GM13977 (cell line): Measurements from ENCODE around the gene LRP1B.

ENCODE experiments used
- DNase-seq: peaks from one replicate; pipeline ENCODE4 v3.0.0; 2012; ENCODE audit warnings: low spot score
- in situ Hi-C: fragments of 300-500 bp; cut with MboI; formaldehyde crosslinking; loops from one replicate; pipeline ENCODE4 v1.12.0; 2022; ENCODE audit warnings: low sequenced_read_pairs, low pct_unique_long_range_greater_than_20kb, mixed read lengths, inconsistent platforms; ENCODE audit not compliant: unreplicated experiment
- TF ChIP-seq, protein P1 (sequence below): IDR thresholded peaks from 2 replicates; pipeline ENCODE4 v1.5.1; 2012; ENCODE audit warnings: mild to moderate bottlenecking, control low read depth; ENCODE audit not compliant: insufficient read depth; ENCODE audit errors: extremely low read depth, missing control alignments

LRP1B gene

DNA sequence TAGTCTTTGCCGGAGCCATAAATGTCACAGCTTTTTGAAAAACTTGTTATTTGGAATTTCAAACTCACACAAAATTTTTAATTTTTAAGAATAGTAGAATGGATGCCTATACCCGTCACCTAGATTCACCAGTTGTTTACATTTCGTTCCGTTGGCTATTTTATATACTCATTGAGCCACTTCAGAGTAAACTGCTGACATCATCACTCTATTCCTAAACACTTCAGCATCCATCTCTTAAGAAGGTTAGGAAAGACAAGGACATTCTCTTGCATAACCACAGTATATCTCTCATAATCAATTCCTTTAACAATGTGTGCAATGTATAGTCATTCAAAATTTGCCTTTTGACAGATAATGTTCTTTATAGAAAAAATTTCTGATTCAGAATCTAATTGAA, 1065.8 kb downstream of the LRP1B start:
- TF ChIP-seq, protein P1, sequence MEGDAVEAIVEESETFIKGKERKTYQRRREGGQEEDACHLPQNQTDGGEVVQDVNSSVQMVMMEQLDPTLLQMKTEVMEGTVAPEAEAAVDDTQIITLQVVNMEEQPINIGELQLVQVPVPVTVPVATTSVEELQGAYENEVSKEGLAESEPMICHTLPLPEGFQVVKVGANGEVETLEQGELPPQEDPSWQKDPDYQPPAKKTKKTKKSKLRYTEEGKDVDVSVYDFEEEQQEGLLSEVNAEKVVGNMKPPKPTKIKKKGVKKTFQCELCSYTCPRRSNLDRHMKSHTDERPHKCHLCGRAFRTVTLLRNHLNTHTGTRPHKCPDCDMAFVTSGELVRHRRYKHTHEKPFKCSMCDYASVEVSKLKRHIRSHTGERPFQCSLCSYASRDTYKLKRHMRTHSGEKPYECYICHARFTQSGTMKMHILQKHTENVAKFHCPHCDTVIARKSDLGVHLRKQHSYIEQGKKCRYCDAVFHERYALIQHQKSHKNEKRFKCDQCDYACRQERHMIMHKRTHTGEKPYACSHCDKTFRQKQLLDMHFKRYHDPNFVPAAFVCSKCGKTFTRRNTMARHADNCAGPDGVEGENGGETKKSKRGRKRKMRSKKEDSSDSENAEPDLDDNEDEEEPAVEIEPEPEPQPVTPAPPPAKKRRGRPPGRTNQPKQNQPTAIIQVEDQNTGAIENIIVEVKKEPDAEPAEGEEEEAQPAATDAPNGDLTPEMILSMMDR: no peak
- no peak for DNase-seq
- in situ Hi-C loops: no loop called here

DNA sequence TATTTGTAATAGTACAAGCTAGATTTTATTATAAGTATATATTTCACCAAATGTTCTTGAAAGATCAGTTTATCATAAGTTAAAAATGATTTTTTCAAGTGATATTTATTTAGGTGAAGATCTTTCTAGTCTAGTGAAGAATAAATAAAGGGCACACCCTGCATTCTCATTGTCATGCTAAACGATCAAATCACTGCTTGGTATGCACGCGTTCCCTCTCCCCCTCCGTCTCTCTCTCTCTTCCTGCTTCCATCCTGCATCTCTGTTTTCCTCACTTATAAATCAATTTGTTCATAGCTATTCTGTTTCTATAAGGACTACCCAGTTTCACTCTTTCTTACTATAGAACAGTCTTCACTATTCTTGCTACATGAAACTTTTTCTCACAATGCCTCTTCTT, 1067.4 kb downstream of the LRP1B start:
- TF ChIP-seq, protein P1: no peak
- in situ Hi-C loops: no loop called here
- no peak for DNase-seq

DNA sequence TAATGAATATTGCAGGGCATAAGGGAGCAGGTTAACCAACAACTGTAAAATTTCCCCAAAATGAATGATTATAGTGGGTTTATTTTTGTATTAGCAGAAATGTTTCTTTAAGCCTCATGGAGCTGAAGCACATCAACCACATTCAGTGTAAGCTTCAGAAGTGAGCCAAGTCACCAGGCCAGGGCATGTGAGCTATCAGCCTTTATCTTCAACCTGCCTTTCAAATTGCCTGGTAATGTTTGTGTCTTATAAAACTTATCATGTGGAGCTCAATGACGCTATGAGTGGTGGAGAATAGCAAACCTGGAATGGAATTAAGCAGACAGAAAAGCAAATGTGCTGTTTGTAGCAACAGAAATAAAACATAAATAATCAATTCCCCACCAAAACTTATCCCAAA, 1068.4 kb downstream of the LRP1B start:
- no peak for DNase-seq
- TF ChIP-seq, protein P1: no peak
- in situ Hi-C loops: no loop called here

DNA sequence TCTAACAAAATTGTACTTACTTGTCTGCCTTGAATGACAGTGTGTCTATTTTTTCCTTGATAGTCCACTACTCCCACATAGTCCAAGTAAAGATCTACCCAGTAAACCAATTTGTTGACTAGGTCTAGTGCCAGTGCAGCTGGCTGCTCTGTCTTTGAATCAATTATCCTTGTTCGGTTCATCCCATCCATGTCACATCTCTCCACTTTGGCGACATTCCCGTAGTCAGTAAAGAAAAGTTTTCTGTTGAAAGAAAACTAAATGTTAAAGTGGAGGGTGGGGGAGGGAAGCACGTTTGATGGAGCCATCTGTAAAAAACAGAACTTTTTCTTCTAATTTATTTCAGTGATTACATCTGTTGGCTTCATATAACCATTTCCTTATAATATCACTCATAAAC, 1068.8 kb downstream of the LRP1B start:
- TF ChIP-seq, protein P1: no peak
- in situ Hi-C loops: no loop called here
- no peak for DNase-seq

DNA sequence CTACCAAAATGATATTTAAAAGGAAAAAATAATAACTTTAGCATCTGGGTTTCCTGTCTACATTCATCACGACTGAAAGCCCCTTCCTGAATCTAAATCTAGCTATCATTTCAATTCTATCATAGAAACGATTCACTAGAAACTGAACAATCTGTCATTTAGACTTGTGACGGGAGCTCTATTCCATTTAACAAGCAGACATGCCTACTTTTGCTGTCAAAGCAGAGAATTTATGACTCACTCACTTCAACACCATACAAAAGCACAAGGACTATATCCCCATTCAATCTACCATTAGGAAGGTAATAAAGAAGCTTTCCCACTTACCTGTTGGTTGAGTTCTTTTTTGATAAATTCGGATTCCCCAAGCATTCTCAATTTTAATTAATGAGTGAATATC, 1072.3 kb downstream of the LRP1B start:
- TF ChIP-seq, protein P1: no peak
- DNase-seq: no peak
- in situ Hi-C loops: no loop called here

DNA sequence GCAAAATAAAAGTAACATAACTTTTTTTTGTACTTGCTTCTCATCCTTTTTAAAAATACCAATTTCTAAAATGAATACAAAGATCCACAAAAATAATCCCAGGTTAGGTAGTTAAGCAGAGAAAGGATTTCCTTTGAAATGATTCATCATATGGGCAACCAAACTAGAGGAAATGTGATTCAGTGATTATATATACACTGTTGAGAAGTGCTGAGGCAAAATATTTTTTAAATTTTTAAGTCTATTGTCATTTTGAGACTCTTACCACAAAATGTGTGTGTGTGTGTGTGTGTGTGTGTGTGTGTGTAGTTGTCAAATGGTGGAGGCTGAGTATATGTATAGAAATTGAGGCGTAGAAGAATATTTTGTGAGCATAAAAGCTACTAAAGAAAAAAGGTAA, 1075.3 kb downstream of the LRP1B start:
- no peak for DNase-seq
- TF ChIP-seq, protein P1: no peak
- in situ Hi-C loops: no loop called here

DNA sequence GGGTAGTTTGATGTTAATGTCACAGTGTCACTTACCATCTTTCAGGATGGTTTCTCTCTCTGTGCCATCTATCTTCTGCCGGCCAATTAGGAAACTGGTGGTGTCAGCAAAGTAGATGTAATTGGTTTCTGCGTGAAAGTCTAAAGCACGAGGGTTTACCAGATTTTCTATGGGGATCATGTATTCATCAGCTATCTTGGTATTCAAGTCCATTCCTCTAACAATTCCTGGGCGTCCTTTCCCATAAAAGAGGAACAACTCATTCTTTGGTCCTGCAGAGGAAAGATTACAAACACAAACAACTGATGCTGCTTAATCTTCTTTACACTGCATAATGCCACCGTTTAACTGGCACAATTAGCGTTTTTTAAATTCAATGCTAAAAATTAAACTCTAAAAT, 1081.9 kb downstream of the LRP1B start:
- DNase-seq: no peak
- in situ Hi-C loops: no loop called here
- TF ChIP-seq, protein P1: no peak
